ENCODE data around the gene RGS7.

RGS7 gene

DNA sequence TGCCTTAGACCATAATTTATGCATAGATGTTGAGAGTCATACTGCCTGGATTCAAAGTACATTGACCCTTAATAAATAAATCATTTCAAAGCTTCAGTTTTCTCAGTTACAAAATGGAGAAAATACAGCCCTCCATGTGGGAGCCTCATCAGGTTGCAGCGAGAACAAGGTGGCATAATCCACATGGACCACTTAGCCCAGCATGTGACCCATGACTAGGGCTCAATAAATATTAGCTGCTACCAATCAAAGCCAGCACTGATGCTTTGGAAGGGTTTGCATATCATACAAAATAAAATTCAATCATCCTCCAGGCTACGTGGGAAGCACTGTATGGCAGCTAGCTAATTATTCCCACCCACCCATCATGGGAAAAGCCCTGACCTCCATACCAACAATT is 33.5 kb upstream of the RGS7 start:
- H3K4me3 ChIP-seq (ENCODE audit: low read depth, low read length) = no peak overlapping the region
- no peaks in the 10 kb centered on the region for H3K36me3 ChIP-seq
- H3K27ac ChIP-seq = no peak overlapping the region; the same call in 1 of the 2 replicates
- H3K9me3 ChIP-seq (ENCODE audit: severe bottlenecking) = no peaks in the 10 kb centered on the region
- no peak for DNase-seq
- H3K27me3 ChIP-seq (ENCODE audit: insufficient read depth, low read depth, severe bottlenecking) = no peaks in the 10 kb centered on the region
- TF ChIP-seq, protein P1, sequence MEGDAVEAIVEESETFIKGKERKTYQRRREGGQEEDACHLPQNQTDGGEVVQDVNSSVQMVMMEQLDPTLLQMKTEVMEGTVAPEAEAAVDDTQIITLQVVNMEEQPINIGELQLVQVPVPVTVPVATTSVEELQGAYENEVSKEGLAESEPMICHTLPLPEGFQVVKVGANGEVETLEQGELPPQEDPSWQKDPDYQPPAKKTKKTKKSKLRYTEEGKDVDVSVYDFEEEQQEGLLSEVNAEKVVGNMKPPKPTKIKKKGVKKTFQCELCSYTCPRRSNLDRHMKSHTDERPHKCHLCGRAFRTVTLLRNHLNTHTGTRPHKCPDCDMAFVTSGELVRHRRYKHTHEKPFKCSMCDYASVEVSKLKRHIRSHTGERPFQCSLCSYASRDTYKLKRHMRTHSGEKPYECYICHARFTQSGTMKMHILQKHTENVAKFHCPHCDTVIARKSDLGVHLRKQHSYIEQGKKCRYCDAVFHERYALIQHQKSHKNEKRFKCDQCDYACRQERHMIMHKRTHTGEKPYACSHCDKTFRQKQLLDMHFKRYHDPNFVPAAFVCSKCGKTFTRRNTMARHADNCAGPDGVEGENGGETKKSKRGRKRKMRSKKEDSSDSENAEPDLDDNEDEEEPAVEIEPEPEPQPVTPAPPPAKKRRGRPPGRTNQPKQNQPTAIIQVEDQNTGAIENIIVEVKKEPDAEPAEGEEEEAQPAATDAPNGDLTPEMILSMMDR (IDR thresholded peaks at IDR 0.05; ENCODE audit: low read depth, low read length) = no peak

DNA sequence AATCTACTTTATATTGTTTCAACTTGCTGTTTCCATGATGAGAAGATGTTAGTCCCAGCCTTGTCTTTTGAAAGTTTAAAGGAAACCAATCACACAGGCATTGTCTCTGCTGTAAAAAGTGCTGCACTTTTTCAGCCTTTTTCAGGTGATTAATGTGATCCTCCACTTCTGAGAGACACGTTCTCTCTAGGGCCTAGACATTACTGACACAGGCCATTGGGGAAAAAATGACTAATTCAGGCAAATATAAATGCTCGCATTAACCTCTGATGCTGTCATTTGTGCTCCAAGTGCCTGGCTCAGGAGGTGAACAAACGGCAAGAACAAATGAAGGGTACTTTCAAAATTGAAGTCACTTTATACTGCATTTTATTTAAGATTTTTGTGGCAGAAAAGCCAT is 32.4 kb upstream of the RGS7 start:
- TF ChIP-seq, protein P1 (IDR thresholded peaks at IDR 0.05; ENCODE audit: low read depth, low read length) = no peak
- H3K9me3 ChIP-seq (ENCODE audit: severe bottlenecking) = no peaks in the 10 kb centered on the region

DNA sequence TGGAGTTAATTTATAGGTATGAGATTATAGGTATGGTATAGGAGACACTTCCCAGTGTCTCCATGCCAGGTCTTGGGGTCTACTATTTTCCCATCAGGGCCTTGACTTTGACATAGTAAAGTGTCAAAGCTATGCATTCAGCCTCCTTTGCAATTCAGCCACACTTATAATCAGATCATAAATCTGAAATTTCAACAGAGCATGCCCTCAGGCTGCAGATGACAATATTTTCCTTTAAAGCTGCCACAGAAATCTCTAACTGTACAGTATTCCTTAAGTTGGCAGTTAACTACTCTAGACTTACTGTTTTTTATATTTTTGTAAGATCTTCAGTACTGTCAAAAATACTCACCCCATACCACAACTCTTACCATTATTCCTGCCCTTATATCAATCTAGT is 30.2 kb upstream of the RGS7 start:
- no peak for DNase-seq
- H3K27me3 ChIP-seq (ENCODE audit: insufficient read depth, low read depth, severe bottlenecking) = no peaks in the 10 kb centered on the region
- no peaks in the 10 kb centered on the region for H3K36me3 ChIP-seq
- no peak overlapping the region for H3K4me3 ChIP-seq (ENCODE audit: low read depth, low read length)
- TF ChIP-seq, protein P1 (IDR thresholded peaks at IDR 0.05; ENCODE audit: low read depth, low read length) = no peak
- H3K9me3 ChIP-seq (ENCODE audit: severe bottlenecking) = no peaks in the 10 kb centered on the region
- H3K27ac ChIP-seq = no peak overlapping the region

More for the DNA sequence above, 32.4 kb upstream of the RGS7 start:
- no peaks in the 10 kb centered on the region for H3K27me3 ChIP-seq (ENCODE audit: insufficient read depth, low read depth, severe bottlenecking)
- H3K27ac ChIP-seq = no peak overlapping the region
- H3K4me3 ChIP-seq (ENCODE audit: low read depth, low read length) = no peak overlapping the region
- no peaks in the 10 kb centered on the region for H3K36me3 ChIP-seq
- DNase-seq = no peak

DNA sequence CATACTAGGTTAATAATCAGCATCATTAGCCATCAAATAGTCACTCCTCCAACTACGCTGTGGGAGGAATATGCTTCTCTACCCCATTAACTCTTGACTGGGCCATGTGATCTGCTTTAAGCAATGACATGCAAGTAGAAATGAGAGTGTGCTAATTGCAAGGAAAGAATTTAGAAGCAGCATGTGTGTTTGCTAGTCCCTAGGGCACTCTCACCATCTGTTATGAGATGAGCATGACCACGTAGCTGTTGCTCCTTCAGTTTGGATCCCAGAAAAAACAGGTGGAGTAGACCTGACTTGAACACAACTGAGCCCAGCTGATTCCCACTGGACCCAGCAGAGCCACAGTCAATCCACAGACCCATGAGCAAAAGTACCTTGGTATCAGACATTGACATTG is 19.7 kb upstream of the RGS7 start:
- DNase-seq = no peak
- Histone ChIP-seq H3K9me3 (ENCODE audit: severe bottlenecking) (no peaks in the 10 kb centered on the region), H3K4me3 (ENCODE audit: low read depth, low read length) (no peak overlapping the region), H3K27ac (no peak overlapping the region), H3K27me3 (ENCODE audit: insufficient read depth, low read depth, severe bottlenecking) (no peaks in the 10 kb centered on the region), H3K36me3 (no peaks in the 10 kb centered on the region)
- TF ChIP-seq, protein P1 (IDR thresholded peaks at IDR 0.05; ENCODE audit: low read depth, low read length) = no peak

DNA sequence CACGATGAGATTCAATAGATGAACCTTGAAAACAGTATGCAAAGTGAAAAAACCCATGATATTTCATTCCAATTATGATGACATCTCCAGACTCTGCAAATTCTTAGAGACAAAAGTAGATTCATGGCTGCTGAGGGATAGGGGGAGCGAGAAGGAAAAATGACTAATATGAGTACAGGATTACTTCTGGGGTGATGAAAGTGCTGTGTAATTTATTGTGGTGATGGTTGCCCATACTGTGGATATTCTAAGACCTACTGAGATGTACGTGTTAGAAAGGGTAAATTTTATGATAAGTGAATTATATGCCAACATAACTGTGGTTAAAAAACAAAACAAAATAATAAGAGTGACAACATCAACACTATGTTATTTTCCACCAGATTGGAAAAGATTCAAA is 18.9 kb upstream of the RGS7 start:
- H3K9me3 ChIP-seq (ENCODE audit: severe bottlenecking) = no peaks in the 10 kb centered on the region
- H3K4me3 ChIP-seq (ENCODE audit: low read depth, low read length) = no peak overlapping the region
- TF ChIP-seq, protein P1 (IDR thresholded peaks at IDR 0.05; ENCODE audit: low read depth, low read length) = no peak
- no peak overlapping the region for H3K27ac ChIP-seq
- no peaks in the 10 kb centered on the region for H3K27me3 ChIP-seq (ENCODE audit: insufficient read depth, low read depth, severe bottlenecking)
- no peaks in the 10 kb centered on the region for H3K36me3 ChIP-seq
- no peak for DNase-seq

DNA sequence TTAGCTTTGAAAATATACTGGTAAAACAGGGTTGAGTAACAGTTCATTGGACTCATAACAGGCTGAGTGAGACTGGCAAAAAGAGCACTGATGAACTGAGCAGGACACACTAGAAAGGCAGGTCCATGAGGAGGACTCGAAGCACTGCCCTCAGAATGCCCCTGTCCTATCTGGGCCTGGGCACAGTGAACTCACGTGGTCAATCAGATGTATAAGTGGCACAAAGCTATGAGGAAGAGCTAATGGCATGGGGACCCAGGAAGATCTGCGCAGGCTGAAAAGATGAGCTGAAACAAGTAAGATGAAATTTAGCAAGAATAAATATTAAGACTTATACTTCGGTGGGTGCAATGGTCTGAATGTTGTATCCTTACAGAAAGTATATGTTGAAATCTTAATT is 9.2 kb upstream of the RGS7 start:
- H3K9me3 ChIP-seq (ENCODE audit: severe bottlenecking) = no peaks in the 10 kb centered on the region
- no peak for DNase-seq
- H3K36me3 ChIP-seq = no peaks in the 10 kb centered on the region
- no peaks in the 10 kb centered on the region for H3K27me3 ChIP-seq (ENCODE audit: insufficient read depth, low read depth, severe bottlenecking)
- no peak overlapping the region for H3K4me3 ChIP-seq (ENCODE audit: low read depth, low read length)
- TF ChIP-seq, protein P1 (IDR thresholded peaks at IDR 0.05; ENCODE audit: low read depth, low read length) = no peak
- H3K27ac ChIP-seq = no peak overlapping the region

Data from WERI-Rb-1 (cell line).